Nephron progenitor cell (in vitro differentiated cells): ENCODE results near the gene INPP1.

Experiments
- DNase-seq: peaks from one replicate; pipeline ENCODE4 v3.0.0; 2021
- H3K27ac Mint-ChIP-seq: 2 replicates; pipeline ENCODE4 v1.8.0; 2021; ENCODE audit warnings: mild to moderate bottlenecking, moderate library complexity, mixed read lengths
- H3K27me3 Mint-ChIP-seq: 2 replicates; pipeline ENCODE4 v1.8.0; 2021; ENCODE audit warnings: mild to moderate bottlenecking, low read depth, mixed read lengths; ENCODE audit not compliant: poor library complexity
- H3K36me3 Mint-ChIP-seq: 2 replicates; pipeline ENCODE4 v1.8.0; 2021; ENCODE audit warnings: low read depth, mixed read lengths
- H3K4me1 Mint-ChIP-seq: 2 replicates; pipeline ENCODE4 v1.8.0; 2021; ENCODE audit warnings: mixed read lengths
- H3K4me3 Mint-ChIP-seq: 2 replicates; pipeline ENCODE4 v1.8.0; 2021; ENCODE audit warnings: mild to moderate bottlenecking, moderate library complexity, mixed read lengths
- H3K9me3 Mint-ChIP-seq: 2 replicates; pipeline ENCODE4 v1.8.0; 2021; ENCODE audit warnings: mild to moderate bottlenecking, moderate library complexity, mixed read lengths
- CTCF ChIP-seq: fragments of 200-600 bp; sonication (generic); IDR thresholded peaks from 2 replicates; pipeline ENCODE4 v1.5.0; 2021; ENCODE audit warnings: antibody characterized with exemption

Gene INPP1

DNA sequence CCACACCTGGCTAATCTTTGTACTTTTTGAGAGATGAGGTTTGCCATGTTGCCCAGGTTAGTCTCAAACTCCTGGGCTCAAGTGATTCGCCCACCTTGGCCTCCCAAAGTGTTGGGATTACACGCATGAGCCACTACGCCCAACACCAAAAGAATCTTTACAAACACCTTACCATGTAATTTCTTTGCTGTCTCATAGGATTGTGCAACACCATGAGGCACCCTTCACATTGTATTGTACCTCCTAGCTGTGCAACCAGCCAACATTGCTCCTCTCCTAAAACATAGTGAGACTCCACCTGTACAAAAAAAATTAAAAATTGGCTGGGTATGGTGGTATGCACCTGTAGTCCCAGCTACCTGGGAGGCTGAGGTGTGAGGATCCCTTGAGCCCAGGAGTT, 61.7 kb downstream of the INPP1 start:
- Mint-ChIP-seq H3K27me3 (peaks cover 28% of the 10 kb centered on the region), H3K4me1 (no peaks in the 10 kb centered on the region), H3K4me3 (no peak overlapping the region), H3K36me3 (no peaks in the 10 kb centered on the region), H3K9me3 (no peaks in the 10 kb centered on the region), H3K27ac (no peak overlapping the region)
- no peak for TF ChIP-seq CTCF
- DNase-seq = no peak

- no peak overlapping the region for H3K27ac Mint-ChIP-seq
- no peak for DNase-seq
- H3K36me3 Mint-ChIP-seq = no peaks in the 10 kb centered on the region
- no peak for TF ChIP-seq CTCF
- H3K9me3 Mint-ChIP-seq = no peaks in the 10 kb centered on the region
- no peak overlapping the region for H3K4me3 Mint-ChIP-seq
- H3K4me1 Mint-ChIP-seq = no peaks in the 10 kb centered on the region
- H3K27me3 Mint-ChIP-seq = peaks cover 34% of the 10 kb centered on the region
Observed at GRCh38 chr2:190405995-190406394, 62.6 kb downstream of the INPP1 start.

GRCh38 chr2:190406805-190407204, 63.4 kb downstream of the INPP1 start:
- no peak overlapping the region for H3K4me3 Mint-ChIP-seq
- no peak for TF ChIP-seq CTCF
- H3K4me1 Mint-ChIP-seq = no peaks in the 10 kb centered on the region
- H3K27me3 Mint-ChIP-seq = peaks cover 42% of the 10 kb centered on the region
- no peaks in the 10 kb centered on the region for H3K9me3 Mint-ChIP-seq
- no peak overlapping the region for H3K27ac Mint-ChIP-seq
- DNase-seq = no peak
- no peaks in the 10 kb centered on the region for H3K36me3 Mint-ChIP-seq

GRCh38 chr2:190407246-190407661, 63.9 kb downstream of the INPP1 start:
- Mint-ChIP-seq H3K9me3 (no peaks in the 10 kb centered on the region), H3K4me3 (peak overlapping the region; percentile 67), H3K4me1 (no peaks in the 10 kb centered on the region), H3K27ac (no peak overlapping the region), H3K27me3 (peaks cover 46% of the 10 kb centered on the region), H3K36me3 (no peaks in the 10 kb centered on the region)
- no peak for TF ChIP-seq CTCF
- no peak for DNase-seq

GRCh38 chr2:190407662-190408537, 64.5 kb downstream of the INPP1 start, which contains the start of gene MFSD6:
MFSD6 (plus strand) TSS chr2:190408355; CDS start chr2:190436030, 27,675 bp downstream.
- DNase-seq = peak; percentile 71
- Mint-ChIP-seq H3K9me3 (no peaks in the 10 kb centered on the region), H3K36me3 (no peaks in the 10 kb centered on the region), H3K27me3 (peaks cover 50% of the 10 kb centered on the region), H3K4me3 (peak within 1 kb of the TSS; percentile 78), H3K27ac (no peak within 1 kb of the TSS), H3K4me1 (no peaks in the 10 kb centered on the region)
- TF ChIP-seq CTCF = no peak
